Heart left ventricle (tissue), 13 donors: ENCODE results near the gene PYURF.

ENCODE experiments used
- POLR2A ChIP-seq, 2 donors: fragments of 450-650 bp; IDR thresholded peaks; one replicate each; pipeline ENCODE4 v1.6.1; 2017; ENCODE audit warnings: antibody characterized with exemption in 2 of 2, mild to moderate bottlenecking in 2 of 2, moderate library complexity in 2 of 2
- TF ChIP-seq, protein P1 (sequence below), 12 donors: fragments of 200-600 bp; sonication (generic) in 4 of 12; IDR thresholded peaks; one replicate each; pipeline versions ENCODE4 v1.5.0 to v1.8.0; 2018 to 2022; ENCODE audit warnings: antibody characterized with exemption in 12 of 12, mild to moderate bottlenecking in 5 of 12
- donor health status: ischemic (EF 13 %, LVEDD 7.1; RV severe dilation, severe dysfunction).
- donor health status: DM: no; HTN: yes; CAD: no.
- donor health status: DM: no; HTN: no; CAD: no.
- donor health status: ischemic (EF 25% LVEDD 6.9; RV normal size, moderate dysfunction).
- donor health status: ischemic (EF 25% LVEDD 5.7; RV mildly dilated, moderate dysfunction).
- donor health status: ischemic (EF 35%, LVEDD 5.7; RV mildly dilated, moderate dysfunction).
- donor health status: nonischemic (EF 11% LVEDD 7.7; RV severe dilation, severe dysfunction).
- donor health status: DM: yes; HTN: yes; CAD: no.
- donor health status: PGD.
- donor health status: ischemic (EF 29% LVEDD 5.4; RV normal size, mild dysfunction).
- donor health status: nonischemic (EF 23%, LVEDD 6.1; RV moderate dilation, normal function).

DNA sequence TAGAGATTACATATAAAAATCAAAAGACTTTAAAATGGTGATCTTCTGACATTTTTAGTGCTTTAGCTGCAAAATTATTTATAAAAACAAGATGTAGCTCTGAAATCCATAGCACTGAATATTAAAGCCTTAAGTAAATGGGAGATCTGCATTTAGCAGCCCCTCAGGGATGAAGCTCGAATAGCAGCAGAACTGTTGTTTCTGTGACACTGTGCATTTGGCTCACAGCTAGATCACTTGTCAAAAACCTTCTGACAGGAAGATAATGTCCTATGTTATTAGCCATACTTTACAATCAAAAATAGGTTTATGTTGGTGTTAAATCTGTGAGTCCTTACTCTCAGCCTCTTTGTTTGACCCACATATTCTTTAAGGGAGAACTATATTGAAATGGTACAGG is 14.1 kb upstream of the PYURF start:
- TF ChIP-seq, protein P1, sequence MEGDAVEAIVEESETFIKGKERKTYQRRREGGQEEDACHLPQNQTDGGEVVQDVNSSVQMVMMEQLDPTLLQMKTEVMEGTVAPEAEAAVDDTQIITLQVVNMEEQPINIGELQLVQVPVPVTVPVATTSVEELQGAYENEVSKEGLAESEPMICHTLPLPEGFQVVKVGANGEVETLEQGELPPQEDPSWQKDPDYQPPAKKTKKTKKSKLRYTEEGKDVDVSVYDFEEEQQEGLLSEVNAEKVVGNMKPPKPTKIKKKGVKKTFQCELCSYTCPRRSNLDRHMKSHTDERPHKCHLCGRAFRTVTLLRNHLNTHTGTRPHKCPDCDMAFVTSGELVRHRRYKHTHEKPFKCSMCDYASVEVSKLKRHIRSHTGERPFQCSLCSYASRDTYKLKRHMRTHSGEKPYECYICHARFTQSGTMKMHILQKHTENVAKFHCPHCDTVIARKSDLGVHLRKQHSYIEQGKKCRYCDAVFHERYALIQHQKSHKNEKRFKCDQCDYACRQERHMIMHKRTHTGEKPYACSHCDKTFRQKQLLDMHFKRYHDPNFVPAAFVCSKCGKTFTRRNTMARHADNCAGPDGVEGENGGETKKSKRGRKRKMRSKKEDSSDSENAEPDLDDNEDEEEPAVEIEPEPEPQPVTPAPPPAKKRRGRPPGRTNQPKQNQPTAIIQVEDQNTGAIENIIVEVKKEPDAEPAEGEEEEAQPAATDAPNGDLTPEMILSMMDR (IDR thresholded peaks at IDR 0.05) = no peak
- TF ChIP-seq POLR2A (IDR thresholded peaks at IDR 0.05) = no peak
